Hindlimb muscle (tissue), 1 donor: Measurements from ENCODE around the gene MAPK6. TPM values are rescaled to one million over a fixed set of nuclear protein-coding genes. Genes with fewer than 3 reads are reported as not detected.
"Not testable (repeated sequence)": the region's sequence is repeated elsewhere in the genome, so short reads cannot be mapped to it uniquely, and the experiment has no call there.

ENCODE experiments used
- DNase-seq: peaks from one replicate; pipeline ENCODE4 v3.0.0-alpha.2; 2013
- polyA plus RNA-seq: library from polyadenylated mRNA; unstranded; fragments of 120-200 nt; gene quantifications from one replicate; pipeline ENCODE4 v1.2.1, GENCODE V29; 2013; ENCODE audit not compliant: insufficient read length

Gene MAPK6
- polyA plus RNA-seq, 1 donor: 24.0 TPM

DNA sequence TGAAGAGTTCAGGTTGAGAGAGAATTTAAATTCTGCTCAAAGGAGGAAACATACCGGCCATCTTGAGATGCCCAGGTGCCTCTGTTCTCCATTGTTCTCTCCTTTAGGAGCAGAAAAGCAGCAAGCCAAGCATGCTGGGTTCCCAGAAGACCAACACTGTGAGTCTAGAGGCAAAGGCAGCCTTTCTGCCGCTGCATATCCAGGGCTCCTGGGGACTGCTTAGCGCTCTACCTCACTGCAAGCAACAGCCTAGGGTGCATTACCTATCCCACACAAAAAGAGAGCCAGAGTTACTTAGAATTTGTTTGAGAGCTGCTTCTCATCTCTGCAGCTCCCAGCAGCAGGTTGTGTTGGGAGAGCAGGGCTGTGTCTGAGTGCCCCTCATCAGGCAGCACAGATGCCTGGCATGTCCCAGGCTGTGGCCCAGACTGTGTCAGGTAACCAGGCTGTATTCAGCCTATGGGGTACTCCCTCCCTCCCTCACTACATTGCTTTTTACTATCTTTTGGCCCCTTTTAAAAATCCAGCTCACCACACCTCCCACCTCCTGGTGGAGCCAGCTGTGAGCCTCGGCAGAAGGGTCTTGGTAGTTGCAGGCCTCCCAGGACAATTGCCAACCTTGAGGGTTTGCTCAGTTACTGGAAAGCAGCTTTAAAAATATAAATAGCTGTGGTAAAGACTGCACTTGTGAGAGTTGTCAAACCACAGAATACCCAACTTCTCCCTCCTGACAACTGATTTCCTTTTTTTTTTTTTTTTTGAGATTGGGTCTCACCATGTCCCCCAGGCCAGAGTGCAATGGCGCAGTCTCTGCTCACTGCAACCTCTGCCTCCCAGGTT, 63.4 kb downstream of the MAPK6 start:
- DNase-seq: no peak

GRCh38 chr15:52083037-52083359, 64.0 kb downstream of the MAPK6 start:
- not testable (repeated sequence) for DNase-seq

- no peak for DNase-seq
These were observed 64.6 kb downstream of the MAPK6 start for GRCh38 chr15:52083603-52084002.

DNA sequence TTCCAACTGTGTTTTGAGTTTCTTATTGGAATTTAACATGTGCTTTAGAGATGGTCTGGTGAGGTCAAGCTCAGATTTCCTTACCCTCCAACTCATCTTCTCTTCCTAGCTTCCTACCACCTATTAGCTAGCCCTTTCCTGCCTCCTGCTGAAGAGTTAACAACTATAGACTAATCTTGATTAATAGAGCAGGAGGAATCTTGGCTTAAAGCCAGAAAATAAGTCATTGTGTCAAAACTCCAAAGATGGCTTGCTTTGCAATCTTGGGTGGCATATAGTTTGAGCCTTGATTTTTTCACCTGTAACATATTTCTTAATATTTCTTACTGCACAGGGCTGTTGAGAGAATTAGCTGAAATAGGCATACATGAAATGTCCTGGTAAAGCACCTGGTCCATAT, 66.3 kb downstream of the MAPK6 start:
- DNase-seq: no peak

GRCh38 chr15:52086011-52086786, 67.2 kb downstream of the MAPK6 start:
- DNase-seq: no peak

DNA sequence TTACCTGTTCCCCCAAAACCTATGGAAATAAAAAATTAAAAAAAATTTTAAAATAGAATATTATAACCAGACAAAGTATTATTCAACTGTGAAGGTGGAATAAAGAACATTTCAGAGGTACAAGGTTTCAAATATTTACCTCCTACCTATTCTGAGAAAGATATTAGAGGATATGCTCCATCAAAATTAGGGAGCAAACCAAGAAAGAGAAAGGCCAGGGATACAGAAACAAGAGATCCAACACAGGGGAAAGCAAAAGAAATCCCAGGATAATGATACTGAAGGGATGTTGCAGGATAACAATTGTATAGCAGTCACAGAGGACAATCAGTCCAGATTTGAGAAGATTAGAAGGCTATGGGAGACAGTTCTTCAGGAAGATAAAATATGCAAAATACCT, 71.2 kb downstream of the MAPK6 start:
- DNase-seq: no peak

DNA sequence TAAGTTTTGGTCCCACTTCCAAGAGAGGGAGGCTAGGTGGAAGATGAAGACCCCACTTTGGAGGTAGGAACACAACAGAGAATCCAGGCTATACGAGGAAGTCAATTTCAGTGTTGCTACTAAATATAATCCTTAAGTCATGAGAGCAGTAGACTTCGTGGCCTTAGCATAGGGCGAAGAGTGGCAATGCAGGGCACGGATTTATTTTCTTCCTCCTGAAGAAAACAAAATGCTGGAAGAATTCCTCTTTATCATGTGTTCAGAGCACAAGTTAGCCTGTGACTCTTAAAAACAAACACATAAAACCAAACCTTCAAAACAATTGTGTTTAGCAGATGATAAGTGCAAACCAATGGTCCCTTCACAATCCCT, 74.1 kb downstream of the MAPK6 start:
- no peak for DNase-seq

- DNase-seq: no peak
These were observed 74.8 kb downstream of the MAPK6 start for GRCh38 chr15:52093539-52094510.

- no peak for DNase-seq
These were observed 76.0 kb downstream of the MAPK6 start for GRCh38 chr15:52094811-52095584.

DNA sequence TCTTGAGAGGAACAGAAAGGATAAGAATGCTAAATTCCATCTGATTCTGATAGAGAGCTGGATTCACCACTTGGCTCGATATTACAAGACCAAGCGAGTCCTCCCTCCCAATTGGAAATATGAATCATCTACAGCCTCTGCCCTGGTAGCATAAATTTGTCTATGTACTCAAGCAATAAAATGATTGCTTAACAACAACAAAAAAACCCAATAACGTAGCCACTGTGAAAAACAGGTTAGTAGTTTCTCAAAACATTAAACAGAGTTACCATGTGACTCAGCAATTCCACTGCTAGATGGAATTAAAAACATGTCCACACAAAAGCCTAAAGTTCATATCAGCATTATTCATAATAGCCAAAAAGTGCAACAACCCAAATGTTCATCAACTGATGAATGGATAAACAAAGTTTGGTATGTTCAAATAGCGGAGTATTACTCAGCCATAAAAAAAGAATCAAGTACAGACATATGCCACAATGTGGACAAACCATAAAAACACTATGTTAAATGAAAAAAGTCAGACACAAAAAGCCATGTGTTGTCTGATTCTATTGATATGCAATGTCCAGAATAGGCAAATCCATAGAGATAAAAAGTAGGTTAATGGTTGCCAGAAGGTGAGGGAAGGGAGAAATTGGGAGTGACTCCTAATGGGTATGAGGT, 76.7 kb downstream of the MAPK6 start:
- DNase-seq: no peak

DNA sequence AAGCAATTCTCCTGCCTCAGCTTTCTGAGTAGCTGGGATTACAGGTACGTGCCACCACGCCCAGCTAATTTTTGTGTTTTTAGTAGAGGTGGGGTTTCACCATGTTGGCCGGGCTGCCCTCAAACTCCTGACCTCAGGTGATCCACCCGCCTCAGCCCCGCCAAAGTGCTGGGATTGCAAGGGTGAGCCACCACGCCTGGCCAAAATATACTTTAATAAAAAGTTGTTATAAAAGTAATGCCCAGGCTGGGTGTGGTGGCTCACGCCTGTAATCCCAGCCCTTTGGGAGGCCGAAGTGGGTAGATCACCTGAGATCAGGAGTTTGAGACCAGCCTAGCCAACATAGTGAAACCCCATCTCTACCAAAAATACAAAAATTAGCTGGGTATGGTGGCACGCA, 77.5 kb downstream of the MAPK6 start:
- DNase-seq: not testable (repeated sequence)

- no peak for DNase-seq
These were observed 78.2 kb downstream of the MAPK6 start for GRCh38 chr15:52097180-52097579.

DNA sequence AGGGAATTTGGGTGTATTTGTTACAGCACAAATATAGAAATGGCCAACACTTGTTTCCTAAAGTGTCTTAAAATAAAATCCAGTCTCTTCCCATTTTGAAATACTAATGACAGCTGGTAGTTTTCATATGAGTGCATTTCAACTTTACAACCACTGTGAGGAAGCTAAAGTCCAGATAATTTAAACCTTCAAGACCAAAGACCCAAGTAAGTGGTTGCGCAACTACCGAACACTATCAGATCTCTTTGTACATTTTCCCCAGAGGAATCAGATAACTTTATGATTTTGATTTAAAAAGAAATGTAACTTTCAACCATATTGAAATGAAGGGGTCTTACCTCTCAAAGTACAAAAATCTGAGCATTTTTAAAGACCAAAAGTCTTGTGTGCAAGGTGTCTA, 79.3 kb downstream of the MAPK6 start:
- DNase-seq: no peak

- no peak for DNase-seq
These were observed 80.7 kb downstream of the MAPK6 start for GRCh38 chr15:52099651-52100272.

DNA sequence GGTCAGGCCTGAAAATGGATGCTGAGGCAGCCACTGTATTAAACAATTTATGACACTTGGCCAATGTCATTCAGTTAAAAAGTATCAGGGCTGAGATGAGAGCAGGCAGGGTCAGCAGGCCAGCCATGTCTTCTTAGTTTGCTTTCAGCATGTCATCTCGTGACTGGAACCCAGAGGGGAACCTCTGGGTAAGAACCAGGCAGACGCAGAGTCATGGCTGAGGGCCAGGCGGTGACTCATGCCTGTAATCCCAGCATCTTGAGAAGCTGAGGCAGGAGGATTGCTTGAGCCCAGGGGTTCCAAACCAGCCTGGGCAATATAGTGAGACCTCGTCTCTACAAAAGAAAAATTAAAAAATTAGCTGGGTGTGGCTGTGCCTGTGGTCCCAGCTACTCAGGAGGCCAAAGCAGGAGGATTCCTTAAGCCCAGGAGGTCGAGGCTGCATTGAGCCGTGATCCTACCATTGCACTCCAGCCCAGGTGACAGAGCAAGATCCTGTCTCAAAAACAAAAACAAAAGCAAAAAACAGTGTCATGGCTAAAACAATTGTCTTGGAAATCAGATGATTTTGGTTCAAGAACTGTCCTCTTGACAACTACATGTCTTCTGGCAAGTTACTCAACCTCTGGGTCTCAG, 81.9 kb downstream of the MAPK6 start:
- no peak for DNase-seq

- DNase-seq: no peak
These were observed 82.7 kb downstream of the MAPK6 start for GRCh38 chr15:52101542-52102323.

GRCh38 chr15:52102463-52102862, 83.4 kb downstream of the MAPK6 start:
- DNase-seq: no peak

GRCh38 chr15:52103217-52104207, 84.5 kb downstream of the MAPK6 start:
- peak; percentile 36 for DNase-seq
